Panc1 (cell line): Measurements from ENCODE around the gene TMEM151A.

Experiments used
- POLR2AphosphoS5 ChIP-seq: IDR thresholded peaks from 2 replicates; pipeline ENCODE4 v1.6.1; 2012; ENCODE audit warnings: mild to moderate bottlenecking, low read depth, low read length, moderate library complexity
- SIN3A ChIP-seq: IDR thresholded peaks from 2 replicates; pipeline ENCODE4 v1.6.1; 2012; ENCODE audit warnings: low read depth, mild to moderate bottlenecking, low read length, moderate library complexity, borderline replicate concordance; ENCODE audit not compliant: insufficient read depth
- TF ChIP-seq, protein P1 (sequence below): fragments of 450-650 bp; IDR thresholded peaks from 2 replicates; pipeline ENCODE4 v1.5.1; 2017; ENCODE audit warnings: mild to moderate bottlenecking

DNA sequence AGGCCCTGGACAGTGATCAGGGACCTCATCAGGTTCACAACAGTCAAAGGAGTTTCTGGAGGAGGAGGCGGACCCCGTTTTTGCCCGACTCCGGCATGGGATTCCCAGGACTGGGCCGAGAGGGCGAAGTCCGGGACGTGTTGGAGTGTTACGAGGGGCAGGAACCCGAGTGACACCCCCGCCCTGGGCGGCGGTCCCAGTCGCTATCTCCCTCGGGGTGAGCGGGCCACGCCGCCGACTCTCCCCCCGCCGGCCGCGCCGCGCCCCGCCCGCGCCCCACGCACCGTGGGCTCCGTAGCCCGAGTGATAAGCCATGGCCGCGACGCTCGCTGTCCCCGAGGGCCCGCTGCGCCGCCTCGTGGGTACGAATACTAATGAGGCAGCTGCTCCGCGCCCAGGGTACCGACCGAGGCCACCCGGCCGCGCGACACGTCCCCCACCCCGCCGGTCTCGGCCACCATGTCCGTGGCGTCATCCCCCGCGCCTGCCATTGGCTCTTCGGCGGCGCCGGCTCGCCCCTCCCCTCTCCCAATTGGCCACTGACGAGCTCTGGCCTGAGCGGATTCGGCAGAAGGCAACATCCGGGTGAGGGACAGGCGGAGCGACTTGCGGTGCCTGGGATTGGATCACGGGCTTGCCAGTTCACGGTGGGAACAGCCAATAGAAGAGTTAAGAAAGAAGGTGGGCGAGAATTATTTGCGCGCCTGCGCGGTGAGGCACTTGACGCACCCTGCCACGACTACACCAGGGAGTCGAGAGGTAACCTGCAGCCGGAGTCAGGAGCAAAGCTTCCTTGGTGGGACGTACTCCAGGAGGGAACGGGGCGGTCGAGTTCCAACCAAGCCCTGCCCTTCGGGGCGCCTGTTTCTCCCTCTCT lies 2.8 kb upstream of the TMEM151A start, which contains the start of gene YIF1A:
- TF ChIP-seq, protein P1, sequence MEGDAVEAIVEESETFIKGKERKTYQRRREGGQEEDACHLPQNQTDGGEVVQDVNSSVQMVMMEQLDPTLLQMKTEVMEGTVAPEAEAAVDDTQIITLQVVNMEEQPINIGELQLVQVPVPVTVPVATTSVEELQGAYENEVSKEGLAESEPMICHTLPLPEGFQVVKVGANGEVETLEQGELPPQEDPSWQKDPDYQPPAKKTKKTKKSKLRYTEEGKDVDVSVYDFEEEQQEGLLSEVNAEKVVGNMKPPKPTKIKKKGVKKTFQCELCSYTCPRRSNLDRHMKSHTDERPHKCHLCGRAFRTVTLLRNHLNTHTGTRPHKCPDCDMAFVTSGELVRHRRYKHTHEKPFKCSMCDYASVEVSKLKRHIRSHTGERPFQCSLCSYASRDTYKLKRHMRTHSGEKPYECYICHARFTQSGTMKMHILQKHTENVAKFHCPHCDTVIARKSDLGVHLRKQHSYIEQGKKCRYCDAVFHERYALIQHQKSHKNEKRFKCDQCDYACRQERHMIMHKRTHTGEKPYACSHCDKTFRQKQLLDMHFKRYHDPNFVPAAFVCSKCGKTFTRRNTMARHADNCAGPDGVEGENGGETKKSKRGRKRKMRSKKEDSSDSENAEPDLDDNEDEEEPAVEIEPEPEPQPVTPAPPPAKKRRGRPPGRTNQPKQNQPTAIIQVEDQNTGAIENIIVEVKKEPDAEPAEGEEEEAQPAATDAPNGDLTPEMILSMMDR = no peak
- TF ChIP-seq SIN3A = peak; percentile 90; the same call in 1 of the 2 replicates
- TF ChIP-seq POLR2AphosphoS5 = peak; percentile 87
